Non-pigmented ciliary epithelial cell (primary cell): Measurements from ENCODE around the gene CCDC148.

Source experiments
- DNase-seq: peaks from one replicate; pipeline ENCODE4 v3.0.0-alpha.2; 2010; ENCODE audit warnings: low read depth

CCDC148 gene

DNA sequence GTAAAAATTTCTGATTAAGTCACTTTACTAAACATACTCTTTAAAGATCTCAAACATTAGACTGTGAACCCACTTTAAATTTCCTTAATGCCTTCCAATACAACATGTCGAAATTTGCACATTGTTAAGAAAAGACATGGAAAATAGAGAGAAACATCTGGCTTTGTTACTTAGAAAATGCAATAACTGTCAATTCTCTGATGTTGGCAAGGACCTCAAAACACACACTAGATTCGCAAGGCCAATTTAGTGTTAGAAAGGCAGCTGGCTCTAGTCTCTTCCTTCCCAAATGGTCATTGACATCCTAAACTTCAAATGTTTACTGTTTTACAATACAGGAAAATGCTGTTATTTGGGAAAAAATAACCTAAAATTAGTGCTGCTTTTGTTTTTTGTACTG is 244.3 kb downstream of the CCDC148 start:
- no peak for DNase-seq

DNA sequence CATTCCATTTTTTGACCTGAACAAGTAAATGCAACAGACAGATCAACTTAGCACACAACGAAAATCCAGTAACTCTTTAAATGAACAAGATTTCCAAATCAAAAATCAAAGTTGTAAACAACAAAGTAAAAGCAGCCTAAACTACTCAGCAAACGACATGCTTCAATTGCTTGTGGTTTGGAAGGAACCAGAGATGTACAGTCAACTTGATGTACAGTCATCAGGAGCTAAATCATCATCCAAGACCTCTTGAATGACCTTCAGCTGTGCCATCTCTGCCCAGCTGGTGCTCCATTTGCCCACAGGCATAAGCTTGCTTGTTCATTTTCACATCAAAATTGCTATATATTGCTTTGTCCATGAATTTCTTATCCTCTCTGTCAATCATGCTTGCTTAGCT is 245.1 kb downstream of the CCDC148 start:
- no peak for DNase-seq

DNA sequence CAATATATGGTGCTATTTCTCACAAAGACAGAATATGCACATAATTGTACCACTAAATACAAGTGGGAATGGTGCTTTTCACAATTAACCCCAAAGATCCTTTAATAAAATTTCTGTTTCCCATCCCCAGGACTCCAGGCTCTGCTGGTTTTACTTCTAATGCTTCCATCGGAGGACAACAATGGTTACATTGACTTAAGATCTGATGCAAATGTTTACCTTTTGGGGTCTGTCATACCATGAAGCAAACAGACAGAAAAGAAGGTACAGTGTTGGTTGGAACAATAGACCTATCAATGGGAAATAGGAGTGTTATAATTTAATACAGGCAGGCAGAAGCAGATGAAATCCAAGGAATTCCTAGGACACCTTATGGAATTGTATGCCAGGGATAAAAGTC is 249.2 kb downstream of the CCDC148 start:
- DNase-seq = no peak

DNA sequence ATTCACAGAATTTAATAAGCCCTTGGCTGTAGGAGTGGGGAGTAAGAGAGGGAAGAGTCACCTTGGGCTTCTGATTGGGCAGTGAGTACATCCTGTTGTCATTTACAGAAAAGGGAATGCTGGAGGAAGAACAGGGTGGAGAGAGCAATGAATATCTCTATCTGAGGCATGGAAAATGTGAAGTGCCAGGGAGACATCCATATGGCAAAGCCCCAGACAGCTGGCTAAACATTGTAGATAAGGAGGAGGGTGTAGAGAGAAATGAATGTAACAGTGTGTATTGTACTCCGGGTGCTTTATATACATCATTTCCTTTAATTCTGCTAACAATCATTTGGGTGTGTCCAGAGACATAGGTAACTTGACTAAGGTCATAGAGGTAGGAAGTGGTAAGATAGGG is 251.3 kb downstream of the CCDC148 start:
- no peak for DNase-seq

GRCh38 chr2:158204741-158205165 is 251.8 kb downstream of the CCDC148 start:
- DNase-seq = peak; percentile 49

DNA sequence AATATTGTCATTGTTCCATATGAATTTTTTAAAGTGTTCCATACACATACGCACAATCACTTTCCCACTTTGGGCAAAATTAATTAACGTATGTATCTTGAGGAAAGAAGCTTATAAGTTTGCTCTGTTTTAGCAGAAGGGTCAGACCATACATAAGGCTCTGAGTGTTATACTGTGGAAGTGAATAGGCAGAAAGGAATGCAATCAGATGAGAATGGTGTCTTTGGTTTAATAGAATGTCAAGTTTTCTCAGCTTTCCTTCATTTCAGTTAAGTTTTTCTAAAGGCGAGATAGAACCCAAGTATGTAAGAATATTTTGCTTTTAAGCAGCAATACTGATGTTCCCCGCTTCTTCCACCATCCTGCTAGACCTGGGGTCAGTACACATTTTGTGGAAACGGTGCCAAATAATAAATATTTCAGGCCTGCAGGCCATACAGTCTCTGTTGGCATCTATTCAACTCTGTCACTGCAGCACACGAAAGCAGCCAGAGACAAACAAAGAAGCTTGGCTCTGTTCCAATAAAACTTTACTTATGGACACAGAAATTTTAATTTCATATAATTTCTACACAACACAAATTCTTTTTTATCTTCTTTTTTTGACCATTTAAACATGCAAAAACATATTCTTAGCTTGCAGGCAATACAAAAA is 254.3 kb downstream of the CCDC148 start:
- DNase-seq = no peak

GRCh38 chr2:158199928-158200650 is 256.5 kb downstream of the CCDC148 start:
- DNase-seq = no peak

- DNase-seq = no peak
These were observed 258.6 kb downstream of the CCDC148 start for GRCh38 chr2:158197940-158198339.

DNA sequence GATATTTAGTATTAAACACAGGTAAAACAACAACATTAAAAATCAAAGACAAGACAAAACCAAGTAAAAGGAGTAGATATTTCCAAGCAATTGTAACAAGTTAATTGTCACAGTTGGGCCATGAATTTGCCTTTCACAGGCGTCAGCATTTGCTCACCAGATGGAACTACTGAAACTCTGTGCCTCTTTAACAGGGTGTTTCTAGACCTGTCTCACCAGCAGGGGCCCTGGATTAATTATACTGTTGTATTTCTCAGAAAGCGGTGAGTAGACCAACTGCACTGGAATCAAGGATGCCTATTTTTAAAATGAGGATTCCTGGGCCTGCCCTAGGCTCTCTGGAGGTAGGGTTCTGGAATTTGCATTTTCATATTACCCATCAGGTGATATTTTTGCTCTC is 262.3 kb downstream of the CCDC148 start:
- DNase-seq = no peak

- no peak for DNase-seq
These were observed 263.8 kb downstream of the CCDC148 start for GRCh38 chr2:158192515-158193443.

DNA sequence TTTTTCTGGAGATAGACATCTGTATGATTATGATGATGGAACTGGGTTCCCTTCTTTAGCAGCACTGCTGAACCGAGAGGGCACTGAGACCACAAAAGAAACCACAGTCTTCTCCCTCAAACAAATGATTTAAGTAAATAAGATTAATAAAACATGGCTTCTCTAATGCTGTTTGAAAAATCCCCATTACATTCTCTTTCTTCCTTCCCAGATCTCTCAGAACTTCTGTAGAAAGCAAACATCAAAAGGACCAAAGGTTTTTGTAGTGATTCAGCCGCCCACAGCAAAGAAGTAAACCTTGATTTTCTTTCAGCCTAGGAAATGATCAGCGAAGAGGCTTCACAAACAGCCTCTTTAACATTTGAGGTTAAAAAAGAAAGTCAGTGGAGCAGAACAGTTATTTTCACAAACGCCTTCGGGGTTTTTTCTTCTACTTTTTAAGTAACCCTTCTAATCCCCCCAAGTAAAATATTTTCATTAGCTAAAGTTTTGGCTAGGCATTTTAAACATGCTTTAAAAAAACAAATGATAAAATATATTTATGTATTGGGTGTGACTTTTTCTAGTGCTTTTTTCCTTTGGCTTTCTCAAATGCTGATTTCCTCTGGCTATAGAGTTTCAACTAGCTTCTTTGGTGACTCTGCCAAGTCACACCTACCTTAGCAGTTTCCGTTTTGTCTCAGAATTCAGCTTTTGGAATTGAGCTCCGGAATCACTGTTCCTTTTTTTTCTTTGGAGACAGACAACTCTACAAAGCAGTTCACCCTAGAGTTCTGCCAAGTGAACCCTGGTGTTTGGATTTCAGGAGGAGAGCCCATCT is 265.3 kb downstream of the CCDC148 start:
- DNase-seq = no peak

DNA sequence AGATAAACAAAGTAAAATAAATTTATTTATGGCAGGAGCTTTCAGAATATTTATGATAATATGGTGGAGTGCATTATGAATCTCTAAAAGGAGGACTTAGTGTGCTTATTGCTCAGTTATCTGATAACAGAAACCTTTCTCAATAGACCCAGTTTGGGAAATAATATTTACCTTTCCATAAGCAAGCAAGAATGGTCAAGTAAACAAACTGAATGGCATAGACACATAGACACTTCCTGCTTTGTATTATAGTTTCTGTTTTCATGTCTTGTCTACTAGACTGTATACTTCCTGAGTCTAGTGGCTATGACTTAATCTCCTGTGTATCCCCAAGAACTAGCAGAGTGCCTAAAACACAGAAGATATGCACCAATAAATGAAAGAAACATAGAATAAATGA is 267.0 kb downstream of the CCDC148 start:
- DNase-seq = no peak

DNA sequence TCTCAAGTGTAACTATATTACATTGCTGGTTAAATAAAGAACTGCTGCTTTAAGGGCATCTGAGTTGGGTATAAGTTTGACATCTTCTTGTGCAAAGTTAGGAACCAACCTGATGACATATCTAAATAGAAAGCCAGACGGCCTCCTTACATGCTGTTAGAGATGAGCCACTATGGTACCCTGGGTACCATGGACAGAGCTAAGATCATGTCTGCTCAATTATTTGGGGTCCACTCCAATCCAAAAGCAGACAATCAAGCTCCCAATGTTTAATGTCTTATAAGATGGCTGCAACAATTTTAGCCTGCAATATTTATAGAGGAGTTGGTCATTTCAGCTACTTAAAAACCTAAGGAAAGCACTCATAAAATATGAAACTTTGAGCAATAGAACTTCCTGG is 268.6 kb downstream of the CCDC148 start:
- no peak for DNase-seq

- no peak for DNase-seq
These were observed 271.8 kb downstream of the CCDC148 start for GRCh38 chr2:158184556-158185343.

DNA sequence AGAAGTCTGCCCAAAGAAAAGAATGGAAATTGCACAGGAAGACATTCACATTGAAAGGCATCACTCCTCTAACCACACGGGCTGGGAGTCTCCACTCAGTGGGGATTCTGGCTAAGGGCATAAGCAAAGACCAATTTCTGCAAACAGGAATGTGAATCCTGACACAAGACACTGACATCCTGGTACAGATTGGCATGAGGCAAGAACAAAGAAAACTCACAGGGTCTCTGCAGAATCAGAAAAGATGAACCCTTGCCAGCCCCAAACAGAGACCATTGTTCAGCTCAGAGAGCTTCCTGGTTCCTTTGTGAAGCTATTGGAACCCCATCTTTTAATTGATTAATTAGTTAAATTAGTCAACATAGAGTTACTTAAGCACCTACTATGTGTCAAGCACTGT is 272.6 kb downstream of the CCDC148 start:
- no peak for DNase-seq

DNA sequence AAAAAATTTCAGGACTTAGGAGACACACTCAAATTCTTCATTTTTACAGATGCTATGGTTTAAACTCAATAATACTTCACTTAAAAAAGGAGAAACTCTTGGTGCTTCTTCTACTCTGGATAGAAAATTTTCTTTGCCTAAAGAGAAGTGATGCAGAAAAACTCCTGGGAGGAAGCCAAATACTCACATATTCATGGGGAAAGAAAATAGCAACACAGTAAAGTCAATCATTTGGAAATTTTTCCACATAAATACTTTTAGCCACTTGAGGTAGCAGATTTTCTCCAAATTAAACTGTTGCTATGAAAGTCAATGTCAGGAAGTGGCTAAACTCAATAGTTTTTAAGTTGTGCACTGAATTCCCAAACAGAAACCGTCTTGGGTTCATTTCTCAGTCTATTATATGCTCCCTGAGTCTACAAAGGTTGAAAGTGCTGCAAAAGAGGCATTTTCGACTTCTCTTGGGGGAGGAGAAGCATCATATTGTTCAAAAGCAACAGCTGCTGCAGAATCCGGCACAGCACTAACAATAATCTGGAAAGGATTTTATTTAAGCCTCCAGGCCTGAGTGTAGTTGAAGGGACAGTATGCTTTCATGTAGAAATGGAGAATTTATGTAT is 273.8 kb downstream of the CCDC148 start:
- DNase-seq = no peak

DNA sequence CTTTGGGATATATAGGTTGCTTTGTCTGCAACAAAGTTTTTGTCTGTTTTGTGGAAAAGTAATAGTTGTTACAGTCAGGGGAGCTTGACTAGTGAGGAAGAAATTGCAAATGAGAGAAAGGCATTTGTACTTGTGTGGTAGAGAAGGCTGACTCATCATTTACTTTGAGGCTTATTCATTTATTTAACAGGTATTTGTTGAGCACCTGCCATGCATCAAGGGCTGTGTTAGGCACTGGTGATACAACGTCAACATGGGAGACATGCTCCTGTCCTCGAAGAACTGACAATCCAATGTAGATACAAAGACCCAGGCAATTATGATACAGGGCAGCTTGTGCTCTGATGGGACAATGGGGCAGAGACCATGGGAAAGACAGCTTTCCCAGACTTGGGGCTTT is 275.4 kb downstream of the CCDC148 start:
- DNase-seq = no peak

DNA sequence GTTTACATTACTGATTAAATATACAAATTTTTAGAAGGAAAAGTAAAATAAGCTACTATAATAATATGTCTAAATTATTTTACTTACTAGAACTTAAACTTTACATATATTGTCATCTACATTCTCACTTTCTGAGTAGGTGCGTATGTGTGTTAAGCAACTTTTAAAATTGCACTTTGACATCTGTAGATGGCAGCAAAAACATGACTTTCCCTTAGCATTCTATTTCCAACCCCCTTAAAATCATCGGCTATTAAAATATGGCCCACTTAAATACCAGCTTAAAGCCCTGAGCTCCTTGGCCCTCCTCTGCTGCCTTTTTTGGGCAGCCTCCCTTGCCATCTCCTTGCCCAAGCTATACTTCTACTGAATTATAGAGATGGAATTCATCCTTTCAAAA is 276.9 kb downstream of the CCDC148 start:
- DNase-seq = no peak

DNA sequence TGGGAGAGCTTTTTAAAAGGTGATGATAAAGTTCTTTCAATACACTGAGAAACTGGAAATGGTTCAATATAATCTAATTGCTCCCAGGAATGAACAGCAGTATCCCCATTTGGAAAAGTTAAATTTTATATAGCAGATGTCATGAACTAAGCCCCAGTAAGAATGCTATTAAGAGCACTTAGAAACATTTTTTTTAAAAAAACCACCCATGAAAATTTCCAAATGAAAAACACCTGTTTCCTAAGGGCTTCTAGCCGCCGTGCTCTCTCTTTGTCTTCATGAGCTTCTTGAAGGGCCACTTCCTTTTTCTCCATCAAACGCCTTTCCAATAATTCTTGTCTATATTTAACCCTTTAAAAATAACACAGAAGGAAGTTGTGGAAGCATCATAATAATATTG is 277.9 kb downstream of the CCDC148 start:
- no peak for DNase-seq

- no peak for DNase-seq
These were observed 281.6 kb downstream of the CCDC148 start for GRCh38 chr2:158174956-158175355.

DNA sequence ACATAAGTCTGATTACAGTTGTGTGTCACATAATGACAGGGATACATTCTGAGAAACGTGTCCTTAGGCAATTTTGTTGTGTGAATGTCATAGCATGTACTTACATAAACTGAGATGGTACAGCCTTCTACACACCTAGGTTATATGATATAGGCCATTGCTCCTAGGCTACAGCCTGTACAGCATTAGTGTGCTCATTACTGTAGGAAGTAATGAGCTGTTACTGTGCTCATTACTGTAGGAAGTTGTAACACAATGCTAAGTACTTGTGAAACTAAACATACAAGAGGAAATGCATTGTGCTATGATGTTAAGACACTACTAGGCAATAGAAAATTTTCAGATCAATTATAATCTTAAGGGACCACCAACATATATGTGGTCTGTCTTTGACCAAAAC is 282.1 kb downstream of the CCDC148 start:
- DNase-seq = no peak
